Lower lobe of right lung (tissue), 2 donors: Measurements from ENCODE around the gene ZNF628. TPM values are rescaled to one million over a fixed set of nuclear protein-coding genes. Genes with fewer than 3 reads are reported as not detected.

Source experiments
- ATAC-seq, 2 donors: fragments of 200-7000 bp; cut with Tn5 transposase; one replicate each; pipeline ENCODE4 v1.9.1; 2020 to 2022; ENCODE audit warnings: mild to moderate bottlenecking in 2 of 2, moderate library complexity in 2 of 2
- DNase-seq: peaks from one replicate; pipeline ENCODE4 v3.0.0-alpha.2; 2020
- H3K27ac ChIP-seq: fragments of 200-600 bp; one replicate; pipeline ENCODE4 v1.8.0; 2022
- H3K27me3 ChIP-seq: fragments of 200-600 bp; one replicate; pipeline ENCODE4 v1.8.0; 2022; ENCODE audit warnings: low read depth
- H3K36me3 ChIP-seq: fragments of 200-600 bp; one replicate; pipeline ENCODE4 v1.8.0; 2022; ENCODE audit warnings: mild to moderate bottlenecking
- H3K4me1 ChIP-seq: fragments of 200-600 bp; one replicate; pipeline ENCODE4 v1.8.0; 2022
- H3K4me3 ChIP-seq: fragments of 200-600 bp; one replicate; pipeline ENCODE4 v1.8.0; 2022; ENCODE audit warnings: mild to moderate bottlenecking
- H3K9me3 ChIP-seq: fragments of 200-600 bp; one replicate; pipeline ENCODE4 v1.8.0; 2022
- CTCF ChIP-seq: fragments of 200-600 bp; IDR thresholded peaks from one replicate; pipeline ENCODE4 v1.8.0; 2022; ENCODE audit warnings: antibody characterized with exemption, mild to moderate bottlenecking
- intact Hi-C: fragments of 100-400 bp; cut with DNase I; formaldehyde crosslinking; loops from one replicate; pipeline ENCODE4 v1.11.0; 2022
- total RNA-seq: library from RNA; stranded (reverse); fragmentation: NEBNext Ultra II Directional; extraction: Animal tissue kit (Norgen Biotek cat#: 25700); gene quantifications from one replicate; pipeline ENCODE4 v1.2.1, GENCODE V29; 2021
- donor health status: DM: no; HTN: yes; CAD: no; lungs with severe emphysema.

The ZNF628 gene
- total RNA-seq, 1 donor from 2014 or later, result 7.1 TPM

- ATAC-seq (no peak), DNase-seq (peak; percentile 25)
- peaks cover 8% of the 10 kb centered on the region for H3K4me1 ChIP-seq
- TF ChIP-seq CTCF, result no peak
- intact Hi-C loops, result no loop called here
- H3K27ac ChIP-seq, result no peak overlapping the region
- H3K36me3 ChIP-seq, result no peaks in the 10 kb centered on the region
- H3K4me3 ChIP-seq, result no peak overlapping the region
- H3K27me3 ChIP-seq, result no peaks in the 10 kb centered on the region
- H3K9me3 ChIP-seq, result no peaks in the 10 kb centered on the region
Observed at GRCh38 chr19:55508120-55508519, 31.7 kb downstream of the ZNF628 start.

GRCh38 chr19:55516878-55517620 is 40.6 kb downstream of the ZNF628 start:
- peak; percentile 93 for DNase-seq
- Histone ChIP-seq H3K4me3 (peak overlapping the region; percentile 58), H3K27me3 (no peaks in the 10 kb centered on the region), H3K27ac (peak overlapping the region; percentile 89), H3K4me1 (peaks cover 4% of the 10 kb centered on the region), H3K36me3 (no peaks in the 10 kb centered on the region), H3K9me3 (no peaks in the 10 kb centered on the region)
- ATAC-seq, result peak; percentile 99
- TF ChIP-seq CTCF, result peak; percentile 78
- intact Hi-C loops, result no loop called here

GRCh38 chr19:55519451-55520311 is 43.3 kb downstream of the ZNF628 start:
- ATAC-seq (no peak), DNase-seq (no peak)
- no peak overlapping the region for H3K4me3 ChIP-seq
- peaks cover 4% of the 10 kb centered on the region for H3K4me1 ChIP-seq
- H3K27ac ChIP-seq, result no peak overlapping the region
- no peaks in the 10 kb centered on the region for H3K36me3 ChIP-seq
- intact Hi-C loops, result no loop called here
- no peak for TF ChIP-seq CTCF
- H3K27me3 ChIP-seq, result no peaks in the 10 kb centered on the region
- no peaks in the 10 kb centered on the region for H3K9me3 ChIP-seq

- H3K27ac ChIP-seq, result no peak overlapping the region
- H3K9me3 ChIP-seq, result no peaks in the 10 kb centered on the region
- ATAC-seq (no peak), DNase-seq (no peak)
- H3K4me1 ChIP-seq, result peaks cover 4% of the 10 kb centered on the region
- no peak for TF ChIP-seq CTCF
- intact Hi-C loops, result no loop called here
- H3K27me3 ChIP-seq, result no peaks in the 10 kb centered on the region
- no peak overlapping the region for H3K4me3 ChIP-seq
- no peaks in the 10 kb centered on the region for H3K36me3 ChIP-seq
Observed at GRCh38 chr19:55520691-55521292, 44.4 kb downstream of the ZNF628 start.

GRCh38 chr19:55525289-55526101 is 49.1 kb downstream of the ZNF628 start:
- intact Hi-C loops, result no loop called here
- no peaks in the 10 kb centered on the region for H3K27me3 ChIP-seq

More at GRCh38 chr19:55525289-55526101, 49.1 kb downstream of the ZNF628 start:
- no peak for DNase-seq
- Histone ChIP-seq H3K9me3 (no peaks in the 10 kb centered on the region), H3K4me3 (no peak overlapping the region), H3K27ac (no peak overlapping the region), H3K36me3 (no peaks in the 10 kb centered on the region), H3K4me1 (peaks cover 7% of the 10 kb centered on the region)
- no peak for ATAC-seq
- TF ChIP-seq CTCF, result no peak
